ENCODE data around the gene BTF3. TPM values are rescaled to one million over a fixed set of nuclear protein-coding genes. Genes with fewer than 3 reads are reported as not detected.

BTF3 gene
- 1,037 to 1,272 TPM (median 1,086 TPM) in 5 replicates for total RNA-seq (2022; extraction: Qiagen RNA extraction)

GRCh38 chr5:73498057-73498992 lies at the start of gene BTF3:
Gene BTF3 (plus strand): TSS chr5:73498442. CDS start chr5:73498668, 226 bp downstream.

GRCh38 chr5:73448463-73449136 lies 49.6 kb upstream of the BTF3 start, which contains the start of gene FOXD1:
Gene FOXD1 (minus strand): TSS chr5:73448777. CDS start chr5:73448362, 415 bp downstream.

Other genes starting within 250 kb of the BTF3 start
- gene FOXD1, start 49.7 kb upstream of the BTF3 start, total RNA-seq (2022; extraction: Qiagen RNA extraction), result 12.2 to 20.7 TPM (median 19.0 TPM) in 5 replicates
- 8.9 to 12.6 TPM (median 10.9 TPM) in 5 replicates for gene ANKRA2, start 67.2 kb downstream of the BTF3 start, total RNA-seq (2022; extraction: Qiagen RNA extraction)
- 18.6 to 20.7 TPM (median 19.6 TPM) in 5 replicates for gene UTP15, start 67.3 kb downstream of the BTF3 start, total RNA-seq (2022; extraction: Qiagen RNA extraction)
- 11.5 to 12.4 TPM (median 11.9 TPM) in 5 replicates for gene ARHGEF28, start 127.8 kb downstream of the BTF3 start, total RNA-seq (2022; extraction: Qiagen RNA extraction)